Osteoblast (primary cell): ENCODE data around the gene CUEDC1. TPM values are rescaled to one million over a fixed set of nuclear protein-coding genes. Genes with fewer than 3 reads are reported as not detected.

ENCODE experiments used
- DNase-seq: peaks from one replicate; pipeline ENCODE4 v3.0.0; 2011; ENCODE audit warnings: low spot score, mixed read lengths; ENCODE audit not compliant: insufficient read length; ENCODE audit errors: missing footprints
- H2AFZ ChIP-seq: 2 replicates; pipeline ENCODE4 v1.6.0; 2011; ENCODE audit warnings: mild to moderate bottlenecking, low read length
- H3K27ac ChIP-seq: 2 replicates; pipeline ENCODE4 v1.5.1; 2011; ENCODE audit warnings: mild to moderate bottlenecking, low read depth, low read length, moderate library complexity
- H3K27me3 ChIP-seq: 2 replicates; pipeline ENCODE4 v1.6.0; 2012; ENCODE audit warnings: mild to moderate bottlenecking, control low read depth, inconsistent platforms, low read length, moderate library complexity; ENCODE audit not compliant: insufficient read depth
- H3K36me3 ChIP-seq: 2 replicates; pipeline ENCODE4 v1.5.1; 2011; ENCODE audit warnings: mild to moderate bottlenecking, low read length, control low read depth, moderate library complexity; ENCODE audit not compliant: insufficient read depth
- H3K4me1 ChIP-seq: 2 replicates; pipeline ENCODE4 v1.5.1; 2011; ENCODE audit warnings: mild to moderate bottlenecking, low read length, control low read depth, moderate library complexity; ENCODE audit not compliant: insufficient read depth
- H3K4me2 ChIP-seq: 2 replicates; pipeline ENCODE4 v1.6.0; 2011; ENCODE audit warnings: mild to moderate bottlenecking, low read length; ENCODE audit not compliant: insufficient read depth
- H3K4me3 ChIP-seq: fragments of 200-600 bp; sonication (generic); 3 replicates; pipeline ENCODE4 v1.5.1; 2012; ENCODE audit warnings: mild to moderate bottlenecking, low read length, inconsistent platforms; ENCODE audit not compliant: insufficient read depth
- H3K79me2 ChIP-seq: 2 replicates; pipeline ENCODE4 v1.6.0; 2012; ENCODE audit warnings: mild to moderate bottlenecking, low read length, control low read depth, inconsistent platforms; ENCODE audit not compliant: insufficient read depth
- H3K9me3 ChIP-seq: 2 replicates; pipeline ENCODE4 v1.5.1; 2011; ENCODE audit warnings: low read depth, low read length, control low read depth
- H4K20me1 ChIP-seq: 2 replicates; pipeline ENCODE4 v1.6.0; 2012; ENCODE audit warnings: mild to moderate bottlenecking, low read length, control low read depth; ENCODE audit not compliant: insufficient read depth
- total RNA-seq: library from RNA; depleted of rRNA; stranded (reverse); fragments of >200 nt; gene quantifications from 2 replicates; pipeline ENCODE4 v1.2.3, GENCODE V29; 2012
- TF ChIP-seq, protein P1 (sequence below): IDR thresholded peaks from 2 replicates; pipeline ENCODE4 v1.5.1; 2011; ENCODE audit warnings: mild to moderate bottlenecking, low read depth, low read length, moderate library complexity; ENCODE audit errors: extremely low read depth

Gene CUEDC1
- total RNA-seq, 1 donor = 21.0 TPM

DNA sequence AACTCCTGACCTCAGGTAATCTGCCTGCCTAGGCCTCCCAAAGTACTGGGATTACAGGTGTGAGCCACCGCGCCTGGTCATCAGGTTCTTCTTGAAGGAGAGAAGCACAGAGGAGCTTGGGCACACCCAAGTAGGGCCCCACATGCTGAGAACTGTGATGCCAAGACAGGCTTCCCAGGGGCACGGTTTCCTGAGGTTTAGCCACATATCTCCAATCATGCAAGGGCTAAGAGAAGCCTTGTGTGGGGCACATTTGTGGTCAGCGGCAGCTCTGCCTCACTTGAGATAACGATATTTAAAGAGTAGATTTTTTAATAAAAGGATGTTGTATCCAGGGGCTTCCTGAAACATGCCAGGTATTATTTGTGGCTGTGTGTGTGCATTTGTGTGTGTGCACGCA, 46.9 kb downstream of the CUEDC1 start:
- DNase-seq = no peak
- H3K4me1 ChIP-seq = peaks cover 10% of the 10 kb centered on the region
- peaks cover 68% of the 10 kb centered on the region for H3K79me2 ChIP-seq
- H3K27ac ChIP-seq = no peak overlapping the region
- H3K36me3 ChIP-seq = no peaks in the 10 kb centered on the region
- TF ChIP-seq, protein P1, sequence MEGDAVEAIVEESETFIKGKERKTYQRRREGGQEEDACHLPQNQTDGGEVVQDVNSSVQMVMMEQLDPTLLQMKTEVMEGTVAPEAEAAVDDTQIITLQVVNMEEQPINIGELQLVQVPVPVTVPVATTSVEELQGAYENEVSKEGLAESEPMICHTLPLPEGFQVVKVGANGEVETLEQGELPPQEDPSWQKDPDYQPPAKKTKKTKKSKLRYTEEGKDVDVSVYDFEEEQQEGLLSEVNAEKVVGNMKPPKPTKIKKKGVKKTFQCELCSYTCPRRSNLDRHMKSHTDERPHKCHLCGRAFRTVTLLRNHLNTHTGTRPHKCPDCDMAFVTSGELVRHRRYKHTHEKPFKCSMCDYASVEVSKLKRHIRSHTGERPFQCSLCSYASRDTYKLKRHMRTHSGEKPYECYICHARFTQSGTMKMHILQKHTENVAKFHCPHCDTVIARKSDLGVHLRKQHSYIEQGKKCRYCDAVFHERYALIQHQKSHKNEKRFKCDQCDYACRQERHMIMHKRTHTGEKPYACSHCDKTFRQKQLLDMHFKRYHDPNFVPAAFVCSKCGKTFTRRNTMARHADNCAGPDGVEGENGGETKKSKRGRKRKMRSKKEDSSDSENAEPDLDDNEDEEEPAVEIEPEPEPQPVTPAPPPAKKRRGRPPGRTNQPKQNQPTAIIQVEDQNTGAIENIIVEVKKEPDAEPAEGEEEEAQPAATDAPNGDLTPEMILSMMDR = no peak
- H3K27me3 ChIP-seq = no peaks in the 10 kb centered on the region
- no peak overlapping the region for H3K4me2 ChIP-seq
- H2AFZ ChIP-seq = no peak overlapping the region
- no peak overlapping the region for H3K4me3 ChIP-seq
- H3K9me3 ChIP-seq = no peaks in the 10 kb centered on the region
- H4K20me1 ChIP-seq = peaks cover 12% of the 10 kb centered on the region

DNA sequence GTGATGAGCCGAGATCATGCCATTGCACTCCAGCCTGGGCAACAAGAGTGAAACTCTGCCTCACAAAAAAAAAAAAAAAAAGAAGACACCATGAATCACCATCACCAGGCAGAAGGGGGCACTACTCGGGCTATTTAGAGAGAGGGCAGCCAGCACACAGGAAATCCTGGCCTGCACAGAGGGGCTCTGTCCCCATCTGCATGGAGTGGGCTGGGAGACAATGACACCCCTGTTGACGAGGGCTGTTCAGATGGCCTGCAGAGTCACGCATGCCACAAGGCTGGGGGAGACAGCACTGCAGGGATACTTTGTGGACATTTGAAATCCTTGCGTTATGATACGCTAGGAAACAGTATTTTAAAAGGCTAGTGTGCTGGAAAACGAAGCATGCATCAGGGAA, 48.3 kb downstream of the CUEDC1 start:
- Histone ChIP-seq H3K27ac (no peak overlapping the region), H2AFZ (no peak overlapping the region), H3K9me3 (no peaks in the 10 kb centered on the region), H3K79me2 (peaks cover 67% of the 10 kb centered on the region), H3K4me1 (peaks cover 17% of the 10 kb centered on the region), H3K4me3 (no peak overlapping the region), H3K36me3 (no peaks in the 10 kb centered on the region), H3K27me3 (no peaks in the 10 kb centered on the region), H3K4me2 (no peak overlapping the region), H4K20me1 (peaks cover 10% of the 10 kb centered on the region)
- TF ChIP-seq, protein P1 = peak; percentile 24
- no peak for DNase-seq

DNA sequence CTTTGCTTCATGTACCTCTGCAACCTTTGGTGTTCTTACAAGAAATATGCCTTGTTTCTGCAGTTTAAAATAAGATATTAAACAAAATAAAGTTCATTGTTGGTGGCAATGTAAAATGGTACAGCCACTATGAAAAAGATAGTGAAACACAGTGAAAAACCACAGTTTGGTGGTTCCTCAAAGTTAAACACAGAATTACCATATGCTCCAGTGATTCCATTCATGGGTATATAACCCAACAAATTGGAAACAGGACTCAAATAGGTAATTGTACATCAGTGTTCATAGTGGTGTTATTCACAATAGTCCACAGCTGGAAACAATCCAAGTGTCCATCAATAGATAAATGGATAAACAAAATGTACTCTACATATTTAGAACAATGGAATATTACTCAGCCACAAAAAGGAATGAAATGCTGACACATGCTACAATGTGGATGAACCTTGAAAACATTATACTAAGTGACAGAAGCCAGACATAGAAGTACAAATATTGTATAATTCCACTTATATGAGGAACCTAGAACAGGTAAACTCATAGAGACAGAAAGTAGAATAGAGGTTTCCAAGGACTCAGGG, 49.2 kb downstream of the CUEDC1 start:
- Histone ChIP-seq H2AFZ (no peak overlapping the region), H3K27ac (no peak overlapping the region), H3K9me3 (no peaks in the 10 kb centered on the region), H3K36me3 (no peaks in the 10 kb centered on the region), H3K79me2 (peaks cover 67% of the 10 kb centered on the region), H4K20me1 (peaks cover 4% of the 10 kb centered on the region), H3K27me3 (no peaks in the 10 kb centered on the region), H3K4me3 (no peak overlapping the region), H3K4me1 (peaks cover 17% of the 10 kb centered on the region), H3K4me2 (no peak overlapping the region)
- TF ChIP-seq, protein P1 = no peak
- DNase-seq = no peak

DNA sequence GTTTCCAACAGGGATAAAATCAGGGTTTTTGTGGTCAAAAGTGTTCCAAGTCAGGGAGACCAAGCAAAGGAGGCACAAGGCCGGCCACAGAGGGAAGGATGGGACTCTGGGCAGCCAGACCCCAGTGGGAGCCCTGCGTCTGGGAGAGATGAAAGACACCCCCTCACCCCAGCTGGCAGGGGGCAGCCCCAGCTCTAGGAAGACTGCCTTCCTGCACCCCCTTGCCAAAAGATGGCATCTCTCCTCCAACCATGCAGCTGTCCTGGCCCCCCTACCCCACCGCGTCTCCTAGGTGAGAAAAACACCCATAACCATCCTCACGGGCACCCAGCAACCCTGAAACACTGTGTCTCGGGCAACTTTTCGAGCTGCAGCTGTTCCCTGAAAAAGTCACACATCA, 51.3 kb downstream of the CUEDC1 start:
- H3K79me2 ChIP-seq = peaks cover 77% of the 10 kb centered on the region
- H3K4me1 ChIP-seq = peaks cover 30% of the 10 kb centered on the region
- TF ChIP-seq, protein P1 = no peak
- H3K36me3 ChIP-seq = no peaks in the 10 kb centered on the region
- H3K4me2 ChIP-seq = no peak overlapping the region
- no peak overlapping the region for H3K4me3 ChIP-seq
- no peak for DNase-seq
- peaks cover 4% of the 10 kb centered on the region for H4K20me1 ChIP-seq
- no peak overlapping the region for H2AFZ ChIP-seq
- H3K9me3 ChIP-seq = no peaks in the 10 kb centered on the region
- H3K27me3 ChIP-seq = no peaks in the 10 kb centered on the region
- no peak overlapping the region for H3K27ac ChIP-seq
